Activated naive CD8-positive, alpha-beta T cell treated with anti-CD3 and anti-CD28 coated beads, Interleukin-2, amount 50 U/mL, for 24 hours (primary cell): ENCODE data around the gene HMGN4.
A peak's percentile ranks its signal among the peaks of the same experiment; 100 is the strongest.

ENCODE experiments used
- ATAC-seq: fragments of 150-1000 bp; cut with Tn5 transposase; one replicate; pipeline ENCODE4 v1.10.0; 2021
- DNase-seq: peaks from one replicate; pipeline ENCODE4 v3.0.0; 2021
- H3K27ac Mint-ChIP-seq: one replicate; pipeline ENCODE4 v1.8.0; 2021; ENCODE audit warnings: mild to moderate bottlenecking, mixed read lengths
- H3K27me3 Mint-ChIP-seq: one replicate; pipeline ENCODE4 v1.8.0; 2021; ENCODE audit warnings: mixed read lengths
- H3K36me3 Mint-ChIP-seq: one replicate; pipeline ENCODE4 v1.8.0; 2021; ENCODE audit warnings: low read depth, mixed read lengths
- H3K4me1 Mint-ChIP-seq: one replicate; pipeline ENCODE4 v1.8.0; 2021; ENCODE audit warnings: mixed read lengths
- H3K4me3 Mint-ChIP-seq: one replicate; pipeline ENCODE4 v1.8.0; 2021; ENCODE audit warnings: mild to moderate bottlenecking, moderate library complexity, mixed read lengths
- H3K9me3 Mint-ChIP-seq: one replicate; pipeline ENCODE4 v1.8.0; 2021; ENCODE audit warnings: mixed read lengths

The HMGN4 gene

DNA sequence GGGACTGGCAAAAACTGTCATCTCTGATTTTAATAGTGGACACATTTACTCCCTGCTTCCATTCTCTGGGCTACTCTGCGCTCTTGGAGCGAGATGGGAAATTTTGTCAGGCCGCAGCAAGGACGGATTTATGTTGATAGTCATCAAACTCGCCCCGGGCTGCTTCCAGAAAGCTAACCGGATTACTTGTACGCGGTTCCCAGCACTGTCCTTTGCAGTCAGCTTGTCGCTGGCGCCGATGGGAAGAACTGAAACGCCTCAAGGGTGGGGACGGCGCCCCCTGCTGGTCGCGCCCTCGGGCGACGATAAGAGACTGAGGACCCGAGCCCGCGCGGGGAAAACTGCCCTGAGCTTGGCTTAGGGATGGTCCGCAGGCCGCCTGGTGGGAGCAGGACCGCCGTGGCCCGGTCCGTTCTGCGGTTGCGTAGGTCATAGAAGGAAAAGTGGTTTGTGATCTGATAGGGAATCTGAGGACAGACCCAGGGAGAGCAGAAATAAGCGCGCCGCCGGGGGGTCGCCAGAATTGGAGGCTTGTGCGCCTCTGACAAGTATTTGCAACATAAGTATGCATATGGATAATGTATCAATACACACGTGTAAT lies 57.6 kb downstream of the HMGN4 start:
- no peak overlapping the region for H3K27ac Mint-ChIP-seq
- DNase-seq (peak; percentile 92), ATAC-seq (peak; percentile 68)
- peaks cover 27% of the 10 kb centered on the region for H3K36me3 Mint-ChIP-seq
- H3K9me3 Mint-ChIP-seq = no peaks in the 10 kb centered on the region
- H3K4me3 Mint-ChIP-seq = no peak overlapping the region
- peaks cover 30% of the 10 kb centered on the region for H3K27me3 Mint-ChIP-seq
- peaks cover 36% of the 10 kb centered on the region for H3K4me1 Mint-ChIP-seq
